Left lung (tissue), 10 donors: ENCODE data around the gene FARP2. TPM values are rescaled to one million over a fixed set of nuclear protein-coding genes. Genes with fewer than 3 reads are reported as not detected.

Experiments used
- ATAC-seq: fragments of 200-7000 bp; cut with Tn5 transposase; one replicate; pipeline ENCODE4 v1.9.1; 2020; ENCODE audit warnings: moderate library complexity
- DNase-seq, 4 donors: peaks; one replicate each; pipeline ENCODE4 v3.0.0-alpha.2; 2013 to 2020
- H3K27ac ChIP-seq, 2 donors: fragments of 200-600 bp; sonication (generic) in 1 of 2; one replicate each; pipeline versions ENCODE4 v1.5.0 to v1.8.0; 2020 to 2021
- H3K27me3 ChIP-seq, 2 donors: fragments of 200-600 bp; sonication (generic) in 1 of 2; one replicate each; pipeline versions ENCODE4 v1.5.0 to v1.8.0; 2020 to 2021
- H3K36me3 ChIP-seq, 2 donors: fragments of 200-600 bp; sonication (generic) in 1 of 2; one replicate each; pipeline versions ENCODE4 v1.5.0 to v1.8.0; 2020 to 2021
- H3K4me1 ChIP-seq, 2 donors: fragments of 200-600 bp; one replicate each; pipeline ENCODE4 v1.8.0; 2021
- H3K4me3 ChIP-seq, 2 donors: fragments of 200-600 bp; sonication (generic) in 1 of 2; one replicate each; pipeline versions ENCODE4 v1.5.0 to v1.8.0; 2020 to 2021; ENCODE audit warnings: mild to moderate bottlenecking in 1 of 2
- H3K9me3 ChIP-seq, 2 donors: fragments of 200-600 bp; sonication (generic) in 1 of 2; one replicate each; pipeline versions ENCODE4 v1.5.0 to v1.8.0; 2020 to 2021
- intact Hi-C, 2 donors: fragments of 100-400 bp; cut with DNase I; formaldehyde crosslinking; loops; one replicate each; pipeline versions ENCODE4 v1.11.2 to v1.14.2; 2022
- polyA plus RNA-seq, 6 donors: library from polyadenylated mRNA; unstranded; fragments of 120-200 nt; gene quantifications; one replicate each; pipeline ENCODE4 v1.2.1, GENCODE V29; 2013; ENCODE audit not compliant: insufficient read length in 6 of 6
- total RNA-seq, 2 donors: library from RNA; stranded (reverse); fragmentation: NEBNext Ultra II Directional; extraction: Animal tissue kit (Norgen Biotek cat#: 25700); gene quantifications; one replicate each; pipeline ENCODE4 v1.2.1, GENCODE V29; 2021
- TF ChIP-seq, protein P1 (sequence below), 2 donors: fragments of 200-600 bp; sonication (generic) in 1 of 2; IDR thresholded peaks; one replicate each; pipeline versions ENCODE4 v1.5.0 to v1.8.0; 2021; ENCODE audit warnings: antibody characterized with exemption in 2 of 2
- donor health status: DM: no; HTN: yes; CAD: no.
- donor health status: DM: no; HTN: no; CAD: no.

Gene FARP2
- total and polyA plus RNA-seq, 8 donors: 32.2 to 54.8 (median 49.9) TPM

DNA sequence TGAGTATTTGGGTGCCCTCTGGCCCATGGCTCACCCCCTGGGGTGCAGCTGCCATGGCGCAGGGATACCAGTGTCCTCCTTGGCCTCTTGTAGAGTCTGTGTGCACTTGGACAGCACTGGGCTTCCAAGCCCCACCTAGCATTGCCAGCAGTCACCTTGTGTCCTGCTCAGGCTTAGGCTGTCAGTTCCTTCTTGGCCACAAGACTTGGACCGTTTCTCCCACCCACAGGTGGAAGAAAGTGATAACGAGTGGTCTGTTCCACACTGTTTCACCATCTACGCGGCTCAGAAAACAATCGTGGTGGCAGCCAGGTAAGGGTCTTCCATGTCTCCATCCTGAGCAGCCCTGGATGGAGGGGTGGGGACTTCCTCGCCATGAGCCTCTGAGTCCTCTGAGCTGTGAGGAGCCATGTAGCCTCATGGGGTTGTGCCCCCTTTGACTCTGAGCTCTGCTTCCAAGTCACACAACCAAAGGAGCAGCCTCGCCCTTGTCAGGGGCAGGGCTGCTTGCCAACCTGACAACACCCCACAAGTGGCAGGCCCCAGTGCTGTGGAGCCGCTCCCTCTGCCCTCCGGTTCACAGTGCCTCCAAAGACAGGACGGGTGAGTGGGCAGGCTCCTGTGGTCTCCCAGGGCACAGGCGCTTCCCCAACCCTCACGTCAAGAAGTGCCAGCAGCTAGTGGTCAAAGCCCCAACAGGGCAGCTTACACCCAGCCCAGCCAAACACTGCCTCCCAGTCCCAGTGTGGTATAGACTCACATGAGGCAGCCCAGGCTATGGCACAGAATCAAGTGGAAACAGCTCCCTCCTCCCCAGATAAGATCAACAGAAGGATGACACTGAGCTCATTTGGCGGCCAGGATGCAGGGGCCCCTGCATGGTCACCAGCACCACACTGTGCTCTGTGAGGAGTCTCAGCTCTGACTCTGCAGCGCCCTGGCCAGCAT is 133.9 kb downstream of the FARP2 start:
- Histone ChIP-seq H3K9me3 (no peaks in the 10 kb centered on the region), H3K27ac (no peak overlapping the region), H3K36me3 (peaks cover 0 to 22% of the 10 kb centered on the region in 2 donors), H3K4me1 (no peaks in the 10 kb centered on the region), H3K27me3 (no peaks in the 10 kb centered on the region), H3K4me3 (no peak overlapping the region)
- ATAC-seq (peak; percentile 26), DNase-seq (peak in 1 of 4 donors; percentile 9)
- TF ChIP-seq, protein P1, sequence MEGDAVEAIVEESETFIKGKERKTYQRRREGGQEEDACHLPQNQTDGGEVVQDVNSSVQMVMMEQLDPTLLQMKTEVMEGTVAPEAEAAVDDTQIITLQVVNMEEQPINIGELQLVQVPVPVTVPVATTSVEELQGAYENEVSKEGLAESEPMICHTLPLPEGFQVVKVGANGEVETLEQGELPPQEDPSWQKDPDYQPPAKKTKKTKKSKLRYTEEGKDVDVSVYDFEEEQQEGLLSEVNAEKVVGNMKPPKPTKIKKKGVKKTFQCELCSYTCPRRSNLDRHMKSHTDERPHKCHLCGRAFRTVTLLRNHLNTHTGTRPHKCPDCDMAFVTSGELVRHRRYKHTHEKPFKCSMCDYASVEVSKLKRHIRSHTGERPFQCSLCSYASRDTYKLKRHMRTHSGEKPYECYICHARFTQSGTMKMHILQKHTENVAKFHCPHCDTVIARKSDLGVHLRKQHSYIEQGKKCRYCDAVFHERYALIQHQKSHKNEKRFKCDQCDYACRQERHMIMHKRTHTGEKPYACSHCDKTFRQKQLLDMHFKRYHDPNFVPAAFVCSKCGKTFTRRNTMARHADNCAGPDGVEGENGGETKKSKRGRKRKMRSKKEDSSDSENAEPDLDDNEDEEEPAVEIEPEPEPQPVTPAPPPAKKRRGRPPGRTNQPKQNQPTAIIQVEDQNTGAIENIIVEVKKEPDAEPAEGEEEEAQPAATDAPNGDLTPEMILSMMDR (IDR thresholded peaks at IDR 0.05): no peak
- intact Hi-C loops: no loop called here

GRCh38 chr2:241490825-241491506 is 134.9 kb downstream of the FARP2 start:
- intact Hi-C loops: no loop called here
- Histone ChIP-seq H3K36me3 (peaks cover 0 to 32% of the 10 kb centered on the region in 2 donors), H3K9me3 (no peaks in the 10 kb centered on the region), H3K27me3 (no peaks in the 10 kb centered on the region), H3K4me3 (no peak overlapping the region), H3K4me1 (no peaks in the 10 kb centered on the region), H3K27ac (no peak overlapping the region)
- DNase-seq (no peak), ATAC-seq (no peak)
- TF ChIP-seq, protein P1 (IDR thresholded peaks at IDR 0.05): no peak

DNA sequence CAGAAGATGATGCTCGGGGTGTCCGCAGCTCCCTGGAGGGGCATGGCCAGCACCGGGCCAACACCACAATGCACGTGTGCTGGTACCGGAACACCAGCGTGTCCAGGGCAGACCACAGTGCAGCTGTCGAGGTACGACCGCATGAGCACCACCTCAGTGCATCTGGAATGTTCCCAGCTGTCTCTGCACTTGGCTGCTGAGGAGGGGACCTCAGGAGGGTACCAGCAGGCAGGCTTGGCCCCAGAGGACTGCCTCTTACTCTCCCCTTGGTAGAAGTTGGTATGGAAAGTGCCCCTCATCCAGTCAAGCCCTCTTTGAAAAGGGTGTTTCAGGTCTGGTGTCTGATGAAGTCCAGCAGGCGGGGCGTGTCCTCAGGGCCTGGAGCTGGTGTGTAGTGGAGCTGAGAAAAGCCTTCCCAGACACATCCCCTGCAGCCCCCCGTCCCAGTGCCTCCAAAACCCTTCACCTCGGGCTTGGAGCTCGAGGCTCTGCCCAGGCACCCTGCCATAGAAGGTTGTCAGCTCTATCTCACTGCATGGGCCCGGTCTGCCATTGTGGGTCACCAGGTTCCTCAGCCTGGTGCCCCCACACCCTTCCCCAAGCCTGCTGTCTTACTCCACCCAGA is 135.6 kb downstream of the FARP2 start:
- ATAC-seq: no peak
- peaks cover 0 to 38% of the 10 kb centered on the region in 2 donors for H3K36me3 ChIP-seq
- intact Hi-C loops: no loop called here

DNA sequence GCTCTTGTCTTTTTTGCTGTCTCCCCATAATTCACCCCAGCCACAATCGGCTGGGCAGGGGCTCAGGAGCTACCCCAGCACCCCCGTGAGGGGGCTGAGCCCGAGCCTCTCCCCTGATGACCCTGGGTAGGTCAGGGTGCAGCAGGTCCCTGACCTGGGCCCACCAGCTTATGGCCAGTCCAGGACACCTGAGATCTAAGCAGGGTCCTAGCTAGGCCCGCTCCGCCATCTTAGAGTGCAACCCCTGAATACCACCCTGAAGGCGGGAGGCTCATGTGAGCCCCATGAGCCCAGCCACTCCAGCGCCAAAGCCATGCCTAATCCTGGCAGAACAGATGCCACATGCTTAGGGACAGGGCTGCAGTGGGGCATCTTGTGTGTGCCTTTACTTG is 136.1 kb downstream of the FARP2 start:
- Histone ChIP-seq H3K27me3 (no peaks in the 10 kb centered on the region), H3K36me3 (peaks cover 0 to 44% of the 10 kb centered on the region in 2 donors), H3K4me3 (no peak overlapping the region), H3K27ac (no peak overlapping the region), H3K9me3 (no peaks in the 10 kb centered on the region), H3K4me1 (no peaks in the 10 kb centered on the region)
- DNase-seq (no peak), ATAC-seq (no peak)
- intact Hi-C loops: no loop called here
- TF ChIP-seq, protein P1 (IDR thresholded peaks at IDR 0.05): no peak

More for the DNA sequence above, 135.6 kb downstream of the FARP2 start:
- H3K27me3 ChIP-seq: no peaks in the 10 kb centered on the region
- no peaks in the 10 kb centered on the region for H3K4me1 ChIP-seq
- H3K27ac ChIP-seq: no peak overlapping the region
- no peak overlapping the region for H3K4me3 ChIP-seq
- TF ChIP-seq, protein P1 (IDR thresholded peaks at IDR 0.05): no peak
- no peaks in the 10 kb centered on the region for H3K9me3 ChIP-seq
- no peak for DNase-seq

DNA sequence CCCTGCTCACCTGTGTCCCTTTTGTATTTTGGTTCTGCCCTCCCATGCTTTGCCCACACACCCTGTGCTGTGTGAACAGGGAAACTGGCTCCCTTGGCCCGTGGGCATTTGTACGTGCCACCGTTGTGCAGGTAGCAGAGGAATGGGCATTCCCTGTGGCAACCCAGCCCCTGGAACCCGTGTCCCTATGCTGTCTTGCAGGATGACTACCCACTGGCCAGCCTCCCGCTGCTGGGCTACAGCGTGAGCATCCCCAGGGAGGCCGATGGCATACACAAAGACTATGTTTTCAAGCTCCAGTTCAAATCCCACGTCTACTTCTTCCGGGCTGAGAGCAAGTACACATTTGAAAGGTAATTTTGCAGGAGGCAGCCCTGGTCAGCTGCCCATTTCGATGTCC is 137.0 kb downstream of the FARP2 start:
- intact Hi-C loops: no loop called here
- TF ChIP-seq, protein P1 (IDR thresholded peaks at IDR 0.05): no peak
- H3K4me1 ChIP-seq: no peaks in the 10 kb centered on the region
- no peak overlapping the region for H3K4me3 ChIP-seq
- DNase-seq (no peak), ATAC-seq (no peak)
- no peaks in the 10 kb centered on the region for H3K27me3 ChIP-seq
- H3K36me3 ChIP-seq: peaks cover 0 to 52% of the 10 kb centered on the region in 2 donors
- H3K9me3 ChIP-seq: no peaks in the 10 kb centered on the region
- no peak overlapping the region for H3K27ac ChIP-seq
